Mucosa of stomach (tissue), 1 donor: ENCODE measurements around the gene TMED7.
"Not testable (repeated sequence)": the region's sequence is repeated elsewhere in the genome, so short reads cannot be mapped to it uniquely, and the experiment has no call there.

Experiments used
- H3K27me3 ChIP-seq: one replicate; pipeline ENCODE4 v1.7.0; 2013; ENCODE audit warnings: mild to moderate bottlenecking, low read length; ENCODE audit not compliant: control insufficient read depth, insufficient read depth
- H3K36me3 ChIP-seq: one replicate; pipeline ENCODE4 v1.7.0; 2013; ENCODE audit warnings: low read length; ENCODE audit not compliant: control insufficient read depth, insufficient read depth
- H3K4me1 ChIP-seq: one replicate; pipeline ENCODE4 v1.7.0; 2013; ENCODE audit warnings: mild to moderate bottlenecking, low read length; ENCODE audit not compliant: control insufficient read depth, insufficient read depth
- H3K4me3 ChIP-seq: one replicate; pipeline ENCODE4 v1.7.0; 2013; ENCODE audit warnings: low read length
- H3K9ac ChIP-seq: one replicate; pipeline ENCODE4 v1.7.0; 2013; ENCODE audit warnings: mild to moderate bottlenecking, low read length, moderate library complexity
- H3K9me3 ChIP-seq: one replicate; pipeline ENCODE4 v1.7.0; 2013; ENCODE audit warnings: mild to moderate bottlenecking, low read length, moderate library complexity; ENCODE audit not compliant: control insufficient read depth
- donor health status: Pancreatic carcinoma.

TMED7 gene

DNA sequence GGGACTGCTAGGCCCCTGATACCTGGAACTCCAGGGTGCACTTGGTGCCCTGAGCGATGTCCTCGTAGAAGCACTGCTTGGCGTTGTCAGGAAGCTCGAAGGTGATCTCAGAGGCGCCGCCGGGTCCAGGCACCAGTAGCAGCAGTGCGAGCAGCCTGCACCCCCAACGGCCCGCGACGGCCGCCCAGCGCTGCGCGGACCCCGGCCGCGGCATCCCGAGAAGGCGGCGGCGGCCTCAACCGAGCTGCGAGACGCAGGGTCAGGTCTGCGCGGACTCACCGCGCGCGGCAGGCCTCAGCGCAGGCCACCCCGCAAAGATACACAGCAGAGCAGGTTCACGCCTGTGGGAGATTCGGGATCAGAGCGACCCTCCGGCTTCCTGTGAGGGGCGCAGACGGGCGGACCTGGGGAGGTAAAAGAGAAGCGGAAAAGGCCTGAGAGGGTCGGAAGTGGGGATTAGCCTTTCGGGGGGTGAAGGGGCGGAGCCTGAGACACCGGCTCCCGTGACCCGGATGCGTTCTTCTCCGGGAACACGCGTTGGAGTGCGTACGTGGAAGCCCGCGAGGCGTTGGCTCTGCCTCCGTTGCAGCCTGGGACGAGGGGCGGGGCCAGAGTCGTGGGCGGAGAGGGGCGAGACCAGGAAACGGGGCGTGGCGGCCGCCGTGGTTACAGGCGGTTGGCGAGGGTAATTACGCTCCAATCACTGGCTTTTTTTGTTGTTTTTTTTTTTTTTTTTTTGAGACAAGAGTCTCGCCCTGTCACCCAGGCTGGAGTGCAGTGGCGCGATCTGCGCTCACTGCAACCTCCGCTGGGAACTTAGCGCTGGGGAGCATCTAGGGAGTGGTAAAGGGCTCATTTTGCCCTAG is at the start of gene TMED7:
TSS of gene TMED7 (minus strand) at position 458 of the 866 bp plus-strand sequence. CDS start at position 214, 244 bp downstream.
- peak within 1 kb of the TSS; percentile 96 for H3K9ac ChIP-seq
- no peaks in the 10 kb centered on the region for H3K36me3 ChIP-seq
- H3K4me1 ChIP-seq, result peaks cover 16% of the 10 kb centered on the region
- no peaks in the 10 kb centered on the region for H3K27me3 ChIP-seq
- peak within 1 kb of the TSS; percentile 91 for H3K4me3 ChIP-seq
- no peaks in the 10 kb centered on the region for H3K9me3 ChIP-seq

DNA sequence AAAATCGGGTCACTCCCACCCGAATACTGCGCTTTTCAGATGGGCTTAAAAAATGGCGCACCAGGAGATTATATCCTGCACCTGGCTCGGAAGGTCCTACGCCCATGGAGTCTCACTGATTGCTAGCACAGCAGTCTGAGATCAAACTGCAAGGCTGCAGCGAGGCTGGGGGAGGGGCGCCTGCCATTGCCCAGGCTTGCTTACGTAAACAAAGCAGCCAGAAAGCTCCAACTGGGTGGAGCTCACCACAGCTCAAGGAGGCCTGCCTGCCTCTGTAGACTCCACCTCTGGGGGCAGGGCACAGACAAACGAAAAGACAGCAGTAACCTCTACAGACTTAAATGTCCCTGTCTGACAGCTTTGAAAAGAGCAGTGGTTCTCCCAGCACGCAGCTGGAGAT is 48.9 kb upstream of the TMED7 start:
- H3K4me1 ChIP-seq, H3K9ac ChIP-seq, H3K27me3 ChIP-seq, H3K9me3 ChIP-seq, H3K36me3 ChIP-seq, H3K4me3 ChIP-seq: not testable (repeated sequence)

GRCh38 chr5:115673596-115673995 is 47.8 kb upstream of the TMED7 start:
- H3K9ac ChIP-seq, result no peak overlapping the region
- no peaks in the 10 kb centered on the region for H3K9me3 ChIP-seq
- no peaks in the 10 kb centered on the region for H3K4me1 ChIP-seq
- H3K4me3 ChIP-seq, result no peak overlapping the region
- no peaks in the 10 kb centered on the region for H3K36me3 ChIP-seq
- no peaks in the 10 kb centered on the region for H3K27me3 ChIP-seq

- Histone ChIP-seq H3K4me1 (no peaks in the 10 kb centered on the region), H3K36me3 (no peaks in the 10 kb centered on the region), H3K9ac (no peak overlapping the region), H3K4me3 (no peak overlapping the region), H3K27me3 (no peaks in the 10 kb centered on the region), H3K9me3 (no peaks in the 10 kb centered on the region)
These were observed 46.1 kb upstream of the TMED7 start for GRCh38 chr5:115671939-115672338.

- H3K4me3 ChIP-seq, result no peak overlapping the region
- H3K36me3 ChIP-seq, result no peaks in the 10 kb centered on the region
- H3K27me3 ChIP-seq, result no peaks in the 10 kb centered on the region
- no peaks in the 10 kb centered on the region for H3K9me3 ChIP-seq
- H3K9ac ChIP-seq, result no peak overlapping the region
- H3K4me1 ChIP-seq, result no peaks in the 10 kb centered on the region
These were observed 40.2 kb upstream of the TMED7 start for GRCh38 chr5:115666023-115666422.

DNA sequence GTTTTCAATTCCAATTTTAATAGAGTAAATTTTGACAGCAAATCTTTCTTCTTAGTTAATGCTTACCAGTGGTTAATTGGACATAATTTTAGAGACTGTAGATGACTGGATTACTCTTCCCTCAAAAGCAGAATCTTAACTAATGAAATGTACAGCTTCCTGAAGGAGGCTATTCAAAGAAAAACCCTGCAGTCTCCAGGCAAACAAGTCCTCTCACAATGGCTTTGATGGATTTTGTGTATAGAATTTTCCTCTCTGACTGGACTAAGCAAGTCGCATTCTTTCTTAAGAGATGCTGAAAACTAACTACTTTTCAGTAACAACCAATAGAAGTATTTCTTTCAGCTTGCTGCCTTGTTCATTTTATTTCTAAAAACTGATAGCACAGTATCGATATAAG is 35.7 kb upstream of the TMED7 start:
- no peak overlapping the region for H3K4me3 ChIP-seq
- H3K9me3 ChIP-seq, result no peaks in the 10 kb centered on the region
- no peak overlapping the region for H3K9ac ChIP-seq
- H3K36me3 ChIP-seq, result no peaks in the 10 kb centered on the region
- H3K27me3 ChIP-seq, result no peaks in the 10 kb centered on the region
- no peaks in the 10 kb centered on the region for H3K4me1 ChIP-seq

DNA sequence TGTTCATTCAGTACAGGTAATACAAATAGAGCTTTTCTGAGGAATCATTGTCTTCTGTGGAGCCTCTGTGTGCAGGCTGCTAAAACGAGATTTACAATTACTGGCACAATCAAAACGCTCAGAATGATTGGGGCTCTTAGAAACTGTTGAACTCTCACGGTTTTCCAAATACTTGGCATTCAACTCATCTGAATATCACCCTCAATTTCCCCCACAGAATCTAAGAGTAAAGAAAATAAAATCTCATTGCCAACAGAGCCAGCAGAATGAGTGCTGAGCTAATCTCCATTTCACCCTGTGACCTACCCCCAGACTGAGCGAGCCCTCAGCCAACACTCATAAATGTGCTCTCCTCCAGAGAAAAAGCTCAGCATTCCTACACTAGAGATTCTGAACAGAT is 35.3 kb upstream of the TMED7 start:
- Histone ChIP-seq H3K36me3 (no peaks in the 10 kb centered on the region), H3K9ac (no peak overlapping the region), H3K4me3 (no peak overlapping the region), H3K4me1 (no peaks in the 10 kb centered on the region), H3K9me3 (no peaks in the 10 kb centered on the region), H3K27me3 (no peaks in the 10 kb centered on the region)

- Histone ChIP-seq H3K9me3 (no peaks in the 10 kb centered on the region), H3K36me3 (no peaks in the 10 kb centered on the region), H3K4me1 (no peaks in the 10 kb centered on the region), H3K9ac (no peak overlapping the region), H3K27me3 (no peaks in the 10 kb centered on the region), H3K4me3 (no peak overlapping the region)
These were observed 32.0 kb upstream of the TMED7 start for GRCh38 chr5:115657881-115658233.

GRCh38 chr5:115657125-115657880 is 31.5 kb upstream of the TMED7 start:
- Histone ChIP-seq H3K27me3 (no peaks in the 10 kb centered on the region), H3K36me3 (no peaks in the 10 kb centered on the region), H3K4me3 (no peak overlapping the region), H3K9me3 (no peaks in the 10 kb centered on the region), H3K9ac (no peak overlapping the region), H3K4me1 (no peaks in the 10 kb centered on the region)

DNA sequence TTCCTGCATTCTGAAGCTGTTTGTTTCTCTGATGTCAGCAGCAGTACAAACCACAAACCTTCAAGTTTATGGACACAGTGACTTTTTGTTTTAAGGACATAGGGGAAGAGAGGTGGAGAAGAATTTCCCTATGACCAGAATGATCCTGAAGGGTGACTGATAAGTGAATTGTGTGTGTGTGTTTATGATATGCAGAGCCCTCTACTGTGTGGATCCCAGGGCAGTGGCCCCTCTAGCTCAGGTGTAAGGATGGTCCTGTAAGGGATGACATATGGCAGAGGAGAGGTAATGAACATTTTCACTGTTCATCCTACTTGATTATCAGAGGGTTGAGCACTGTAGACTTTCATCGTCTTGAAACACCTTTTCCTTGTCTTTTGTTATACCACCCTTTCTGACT is 30.6 kb upstream of the TMED7 start:
- Histone ChIP-seq H3K36me3 (no peaks in the 10 kb centered on the region), H3K4me3 (no peak overlapping the region), H3K9me3 (no peaks in the 10 kb centered on the region), H3K4me1 (no peaks in the 10 kb centered on the region), H3K27me3 (no peaks in the 10 kb centered on the region), H3K9ac (no peak overlapping the region)

- Histone ChIP-seq H3K27me3 (no peaks in the 10 kb centered on the region), H3K4me3 (no peak overlapping the region), H3K9ac (no peak overlapping the region), H3K9me3 (no peaks in the 10 kb centered on the region), H3K4me1 (no peaks in the 10 kb centered on the region), H3K36me3 (no peaks in the 10 kb centered on the region)
These were observed 30.2 kb upstream of the TMED7 start for GRCh38 chr5:115655994-115656393.

DNA sequence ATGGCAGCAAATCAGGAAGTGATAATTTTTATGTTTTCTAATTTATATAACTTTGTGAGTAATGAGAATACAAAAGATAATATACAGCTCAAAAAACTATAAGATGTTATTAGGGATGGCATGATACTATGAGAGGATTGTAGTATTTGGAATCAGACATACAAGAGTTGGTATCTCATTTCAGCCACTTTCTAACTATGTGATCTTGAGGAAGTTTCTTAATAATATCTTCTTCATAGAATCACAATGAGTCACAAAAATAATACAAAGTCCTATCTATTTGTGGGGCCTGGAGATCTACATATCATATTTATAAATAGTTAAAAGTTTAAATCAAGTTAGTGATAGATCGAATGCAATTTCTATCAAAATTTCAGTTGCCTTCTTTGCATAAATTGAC is 23.7 kb upstream of the TMED7 start:
- Histone ChIP-seq H3K4me1 (no peaks in the 10 kb centered on the region), H3K9me3 (no peaks in the 10 kb centered on the region), H3K4me3 (no peak overlapping the region), H3K27me3 (no peaks in the 10 kb centered on the region), H3K9ac (no peak overlapping the region), H3K36me3 (no peaks in the 10 kb centered on the region)
